GM13976 (cell line): ENCODE data around the gene CELF4.

Experiments used
- DNase-seq: peaks from one replicate; pipeline ENCODE4 v3.0.0; 2012; ENCODE audit warnings: low spot score
- in situ Hi-C: fragments of 300-500 bp; cut with MboI; formaldehyde crosslinking; loops from one replicate; pipeline ENCODE4 v1.12.0; 2022; ENCODE audit warnings: low sequenced_read_pairs, mixed read lengths, inconsistent platforms; ENCODE audit not compliant: unreplicated experiment
- TF ChIP-seq, protein P1 (sequence below): IDR thresholded peaks from 2 replicates; pipeline ENCODE4 v1.5.1; 2012; ENCODE audit warnings: borderline replicate concordance, mild to moderate bottlenecking; ENCODE audit not compliant: insufficient read depth; ENCODE audit errors: extremely low read depth, missing control alignments, control extremely low read depth

Gene CELF4

DNA sequence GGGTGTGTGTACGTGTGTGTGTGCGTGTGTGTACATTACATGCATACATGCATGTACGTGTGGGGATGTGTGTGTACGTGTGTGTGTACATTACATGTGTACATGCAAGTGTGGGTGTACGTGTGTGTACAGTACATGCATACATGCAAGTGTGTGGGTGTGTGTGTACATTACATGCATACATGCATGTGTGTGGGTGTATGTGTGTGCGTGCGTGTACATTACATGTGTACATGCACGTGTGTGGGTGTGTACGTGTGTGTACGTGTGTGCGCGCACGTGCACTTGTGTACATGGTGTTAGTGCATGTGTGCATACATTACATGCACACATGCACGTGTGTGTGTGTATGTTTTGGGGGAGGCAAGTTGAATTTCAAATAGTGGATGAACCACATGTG is 300.6 kb downstream of the CELF4 start:
- TF ChIP-seq, protein P1, sequence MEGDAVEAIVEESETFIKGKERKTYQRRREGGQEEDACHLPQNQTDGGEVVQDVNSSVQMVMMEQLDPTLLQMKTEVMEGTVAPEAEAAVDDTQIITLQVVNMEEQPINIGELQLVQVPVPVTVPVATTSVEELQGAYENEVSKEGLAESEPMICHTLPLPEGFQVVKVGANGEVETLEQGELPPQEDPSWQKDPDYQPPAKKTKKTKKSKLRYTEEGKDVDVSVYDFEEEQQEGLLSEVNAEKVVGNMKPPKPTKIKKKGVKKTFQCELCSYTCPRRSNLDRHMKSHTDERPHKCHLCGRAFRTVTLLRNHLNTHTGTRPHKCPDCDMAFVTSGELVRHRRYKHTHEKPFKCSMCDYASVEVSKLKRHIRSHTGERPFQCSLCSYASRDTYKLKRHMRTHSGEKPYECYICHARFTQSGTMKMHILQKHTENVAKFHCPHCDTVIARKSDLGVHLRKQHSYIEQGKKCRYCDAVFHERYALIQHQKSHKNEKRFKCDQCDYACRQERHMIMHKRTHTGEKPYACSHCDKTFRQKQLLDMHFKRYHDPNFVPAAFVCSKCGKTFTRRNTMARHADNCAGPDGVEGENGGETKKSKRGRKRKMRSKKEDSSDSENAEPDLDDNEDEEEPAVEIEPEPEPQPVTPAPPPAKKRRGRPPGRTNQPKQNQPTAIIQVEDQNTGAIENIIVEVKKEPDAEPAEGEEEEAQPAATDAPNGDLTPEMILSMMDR = no peak
- no peak for DNase-seq
- in situ Hi-C loops = no loop called here

DNA sequence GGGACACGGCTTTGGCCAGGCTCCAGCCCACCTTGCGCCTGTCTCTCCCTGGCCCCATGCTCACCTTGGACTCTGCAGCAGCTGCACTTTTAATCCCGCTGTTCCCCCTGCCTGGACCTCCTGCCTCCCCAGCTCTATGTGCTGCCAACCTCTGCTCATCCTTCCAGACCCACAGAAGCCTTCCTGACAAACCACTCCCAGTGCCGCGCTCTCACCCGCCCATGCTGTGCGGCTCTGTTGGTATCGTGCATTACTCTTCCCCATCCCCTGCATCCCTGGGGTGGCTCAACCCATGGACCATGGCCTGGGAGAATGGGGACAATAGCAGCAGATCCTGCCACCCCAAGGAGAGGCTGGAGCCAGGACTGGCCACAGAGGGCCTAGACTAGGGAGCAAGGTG is 303.6 kb downstream of the CELF4 start:
- no peak for DNase-seq
- TF ChIP-seq, protein P1 = no peak
- in situ Hi-C loops = no loop called here

DNA sequence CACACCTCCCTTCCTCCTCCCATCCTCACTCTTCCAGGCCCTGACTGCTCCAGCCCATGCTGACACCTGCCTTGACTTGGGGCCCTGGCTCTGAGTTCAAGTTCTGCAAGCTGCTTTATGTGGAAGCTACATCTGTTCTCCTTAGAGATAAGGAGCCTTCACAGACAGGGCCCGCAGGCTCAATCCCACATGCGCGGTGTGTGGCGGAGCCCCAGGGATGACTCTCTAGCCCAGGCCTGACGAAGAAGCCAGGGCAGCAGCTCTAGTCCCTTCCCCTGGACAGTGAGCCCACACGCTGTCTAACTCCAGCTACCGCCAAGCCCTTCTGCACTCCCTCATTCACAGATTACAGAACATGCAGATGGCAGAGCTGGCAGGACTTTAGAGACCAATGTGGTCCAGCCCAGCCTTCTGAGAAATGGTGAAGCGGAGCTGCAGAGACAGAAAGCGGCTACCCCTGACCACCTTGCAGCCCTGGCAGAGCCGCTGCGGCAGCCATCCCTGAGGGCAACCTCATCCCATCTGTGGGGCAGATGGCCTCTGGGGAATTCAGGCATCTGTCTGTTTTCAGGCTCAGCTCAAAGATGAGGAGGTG is 304.3 kb downstream of the CELF4 start:
- DNase-seq = no peak
- TF ChIP-seq, protein P1 = no peak
- in situ Hi-C loops = no loop called here

DNA sequence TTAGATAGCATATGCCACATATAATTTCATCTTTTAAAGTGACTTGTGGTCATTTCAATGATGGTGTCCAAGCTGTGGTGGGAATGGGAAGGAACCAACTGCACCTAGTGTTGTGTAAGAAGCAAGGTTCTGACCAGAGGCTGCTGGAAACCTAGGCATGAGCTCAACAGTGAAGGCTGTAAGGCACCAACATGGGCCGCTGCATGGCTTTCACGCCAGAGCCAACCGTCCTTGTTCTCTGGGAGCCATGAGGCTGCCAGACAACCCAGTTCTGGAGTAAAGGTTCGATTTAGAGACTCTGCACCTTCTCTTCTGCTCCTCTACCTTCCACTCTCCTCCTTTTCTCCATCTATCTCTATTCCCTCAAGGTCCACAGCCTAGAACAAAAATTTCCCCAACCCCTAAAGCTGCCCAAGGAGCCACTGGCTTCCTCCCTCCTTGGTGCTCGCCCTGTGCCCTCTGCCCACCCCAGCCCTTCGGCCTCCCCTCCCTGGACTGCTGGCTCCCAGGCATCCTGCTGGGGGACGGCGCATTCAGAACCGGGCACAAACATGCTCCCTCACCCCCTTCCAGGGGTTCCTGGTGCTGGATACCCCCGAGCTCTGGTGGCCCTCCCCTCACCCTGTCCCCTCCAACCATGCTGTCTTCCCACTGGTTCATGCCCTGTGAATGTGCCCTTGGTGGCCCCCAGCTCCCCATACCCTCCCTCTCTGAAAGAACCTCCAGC is 305.1 kb downstream of the CELF4 start:
- in situ Hi-C loops = no loop called here
- TF ChIP-seq, protein P1 = no peak
- DNase-seq = no peak

DNA sequence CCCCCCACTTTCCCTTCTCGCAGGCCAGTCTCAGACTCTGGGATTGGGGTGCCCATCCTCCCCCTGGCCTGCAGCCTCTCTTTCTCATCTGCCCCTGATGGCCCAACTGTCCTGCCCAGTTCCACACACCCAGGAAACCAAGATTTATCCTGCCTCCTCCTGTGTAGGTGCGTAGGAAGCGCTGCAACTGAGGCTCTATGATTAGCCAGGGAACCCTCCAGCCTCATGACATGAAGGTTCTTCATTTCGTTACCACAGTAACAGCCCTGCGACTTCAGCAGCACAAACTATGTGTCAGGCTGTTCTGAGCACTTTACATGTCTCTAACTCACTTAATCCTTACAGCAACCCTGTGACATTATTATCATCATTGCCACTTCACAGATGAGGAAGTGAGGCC is 305.9 kb downstream of the CELF4 start:
- TF ChIP-seq, protein P1 = no peak
- in situ Hi-C loops = no loop called here
- no peak for DNase-seq

DNA sequence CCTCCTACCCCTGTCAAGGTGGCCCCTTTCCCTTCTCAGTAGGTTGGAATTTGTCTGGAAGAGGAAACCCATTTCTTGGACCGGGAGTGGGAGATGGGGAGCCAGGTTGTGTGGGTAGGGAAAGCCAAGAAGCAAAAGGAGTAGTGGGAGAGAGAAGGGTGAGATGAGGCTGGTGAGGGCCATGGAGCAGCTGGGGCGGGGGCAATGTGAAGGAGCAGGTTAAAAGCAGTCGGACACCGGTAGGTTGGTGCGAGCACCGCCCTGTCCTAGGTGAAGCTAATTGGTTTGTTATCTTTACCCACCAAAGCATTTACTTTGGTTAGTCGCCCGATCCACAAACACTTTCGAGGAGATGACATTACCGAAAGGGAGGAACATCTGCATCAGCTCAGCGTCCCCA is 306.8 kb downstream of the CELF4 start:
- in situ Hi-C loops = no loop called here
- TF ChIP-seq, protein P1 = no peak
- no peak for DNase-seq
